A549 (cell line): ENCODE results near the gene MIP. TPM values are rescaled to one million over a fixed set of nuclear protein-coding genes. Genes with fewer than 3 reads are reported as not detected.

ENCODE experiments used
- ATAC-seq, 2 experiments: fragments of 200-7000 bp in 1 of 2; fragments of >200 bp in 1 of 2; cut with Nextera tagmentation in 1 of 2; cut with Tn5 transposase in 1 of 2; 3 replicates each; pipeline versions ENCODE4 v1.8.0 to v1.9.1; 2018 to 2020; ENCODE audit warnings: mild to moderate bottlenecking in 1 of 2, moderate library complexity in 1 of 2
- CTCF ChIA-PET: fragments of 300-600 bp; sonication (Branson Sonifier 250); formaldehyde crosslinking; extraction: SDS; loops from one replicate; lab custom pipeline; 2021; ENCODE audit warnings: antibody characterized with exemption, inconsistent platforms; lab: Yijun Ruan, JAX
- POLR2A ChIA-PET: fragments of 350-600 bp; formaldehyde crosslinking; extraction: SDS; loops from one replicate; lab custom pipeline; 2021; ENCODE audit warnings: antibody characterized with exemption, inconsistent platforms; lab: Yijun Ruan, JAX
- DNase-seq, 2 experiments: peaks; one replicate each; pipeline versions ENCODE4 v3.0.0 to v3.0.0-alpha.2; 2011 to 2016; ENCODE audit warnings: low read depth in 1 of 2, low spot score in 1 of 2
- FAIRE-seq: peaks from 2 replicates; lab custom pipeline; 2011; peaks lifted over from hg19 to GRCh38; lab: Jason Lieb, UNC
- H3K27ac ChIP-seq, 2 experiments: fragments of >200 bp; sonication (Bioruptor Twin); formaldehyde crosslinking; 3 replicates each; pipeline ENCODE4 v1.5.1; 2016 to 2017
- H3K4me1 ChIP-seq: fragments of >200 bp; sonication (Bioruptor Twin); formaldehyde crosslinking; 3 replicates; pipeline ENCODE4 v1.6.1; 2016
- H3K4me2 ChIP-seq: fragments of >200 bp; sonication (Bioruptor Twin); formaldehyde crosslinking; 3 replicates; pipeline ENCODE4 v1.6.1; 2016
- H3K4me3 ChIP-seq: fragments of >200 bp; sonication (Bioruptor Twin); formaldehyde crosslinking; 3 replicates; pipeline ENCODE4 v1.5.1; 2016
- H3K9me3 ChIP-seq: fragments of >200 bp; sonication (Bioruptor Twin); formaldehyde crosslinking; 3 replicates; pipeline ENCODE4 v1.6.1; 2016
- CBX2 ChIP-seq: fragments of 200-600 bp; sonication (generic); IDR thresholded peaks from 2 replicates; pipeline ENCODE4 v1.6.1; 2016; ENCODE audit warnings: low read depth, mild to moderate bottlenecking, borderline replicate concordance
- CHD2 ChIP-seq: fragments of 150-350 bp; IDR thresholded peaks from 2 replicates; pipeline ENCODE4 v1.6.1; 2014; ENCODE audit warnings: low read length; ENCODE audit not compliant: partially characterized antibody
- FOSB ChIP-seq: fragments of 250-450 bp; sonication (Bioruptor Pico); IDR thresholded peaks from 2 replicates; pipeline ENCODE4 v1.5.0; 2020; ENCODE audit warnings: mild to moderate bottlenecking, moderate library complexity
- FOSL2 ChIP-seq, 2 experiments: fragments of 450-650 bp in 1 of 2; fragments of >200 bp in 1 of 2; sonication (Bioruptor Twin) in 1 of 2; formaldehyde crosslinking; IDR thresholded peaks; 2 replicates each; pipeline versions ENCODE4 v1.5.0 to v1.6.1; 2016 to 2020; ENCODE audit warnings: mild to moderate bottlenecking in 1 of 2, moderate library complexity in 1 of 2
- HEYL ChIP-seq: fragments of 250-450 bp; sonication (Bioruptor Pico); IDR thresholded peaks from 2 replicates; pipeline ENCODE4 v1.8.0; 2021; ENCODE audit warnings: mild to moderate bottlenecking, moderate library complexity
- HOXA7 ChIP-seq: fragments of 250-450 bp; sonication (Bioruptor Pico); IDR thresholded peaks from 2 replicates; pipeline ENCODE4 v1.5.0; 2020; ENCODE audit warnings: mild to moderate bottlenecking, moderate library complexity
- JUN ChIP-seq, 2 experiments: fragments of >200 bp; sonication (Bioruptor Twin); formaldehyde crosslinking; IDR thresholded peaks; 2 replicates in 1 of 2; 3 replicates in 1 of 2; pipeline ENCODE4 v1.6.1; 2016 to 2017
- JUNB ChIP-seq: fragments of >200 bp; sonication (Bioruptor Twin); formaldehyde crosslinking; IDR thresholded peaks from 2 replicates; pipeline ENCODE4 v1.6.1; 2016
- KDM5A ChIP-seq: fragments of 200-600 bp; sonication (generic); IDR thresholded peaks from 2 replicates; pipeline ENCODE4 v1.6.1; 2016; ENCODE audit warnings: antibody characterized with exemption, mild to moderate bottlenecking
- MAFK ChIP-seq: fragments of 450-650 bp; IDR thresholded peaks from 2 replicates; pipeline ENCODE4 v1.6.1; 2014; ENCODE audit not compliant: partially characterized antibody
- MAZ ChIP-seq: fragments of 150-350 bp; IDR thresholded peaks from 2 replicates; pipeline ENCODE4 v1.6.1; 2014; ENCODE audit warnings: antibody characterized with exemption, low read depth, low read length, borderline replicate concordance
- NPAS2 ChIP-seq: fragments of 250-450 bp; sonication (Bioruptor Pico); IDR thresholded peaks from 2 replicates; pipeline ENCODE4 v1.8.0; 2022; ENCODE audit warnings: mild to moderate bottlenecking, moderate library complexity, borderline replicate concordance
- NR3C1 ChIP-seq: fragments of >200 bp; sonication (Bioruptor Twin); formaldehyde crosslinking; IDR thresholded peaks from 3 replicates; pipeline ENCODE4 v1.6.1; 2017
- PHF8 ChIP-seq: fragments of 200-600 bp; sonication (generic); IDR thresholded peaks from 2 replicates; pipeline ENCODE4 v1.6.1; 2016; ENCODE audit warnings: low read depth, mild to moderate bottlenecking, antibody characterized with exemption, moderate library complexity, borderline replicate concordance
- POLR2AphosphoS2 ChIP-seq: conservative IDR thresholded peaks from 2 replicates; pipeline ENCODE4 v1.6.1; 2012; ENCODE audit warnings: low read length, improper control_type of control experiment, inconsistent platforms
- RARB ChIP-seq: fragments of 250-450 bp; sonication (Bioruptor Pico); IDR thresholded peaks from 2 replicates; pipeline ENCODE4 v1.8.0; 2021; ENCODE audit warnings: mild to moderate bottlenecking, moderate library complexity
- RNF2 ChIP-seq: fragments of 200-600 bp; sonication (generic); IDR thresholded peaks from 2 replicates; pipeline ENCODE4 v1.6.1; 2016; ENCODE audit warnings: low read depth, mild to moderate bottlenecking, antibody characterized with exemption, moderate library complexity, borderline replicate concordance
- SMC3 ChIP-seq: fragments of >200 bp; sonication (Bioruptor Twin); formaldehyde crosslinking; IDR thresholded peaks from 3 replicates; pipeline ENCODE4 v1.6.1; 2018; ENCODE audit warnings: inconsistent platforms
- SREBF2 ChIP-seq: fragments of 450-650 bp; IDR thresholded peaks from 2 replicates; pipeline ENCODE4 v1.6.1; 2014; ENCODE audit warnings: mild to moderate bottlenecking, moderate library complexity
- TP53 ChIP-seq: fragments of 250-450 bp; sonication (Bioruptor Pico); IDR thresholded peaks from 2 replicates; pipeline ENCODE4 v1.5.0; 2021; ENCODE audit warnings: mild to moderate bottlenecking, moderate library complexity
- ZC3H11A ChIP-seq: fragments of 450-650 bp; IDR thresholded peaks from 2 replicates; pipeline ENCODE4 v1.6.1; 2014; ENCODE audit warnings: antibody characterized with exemption, mild to moderate bottlenecking
- ZFP36 ChIP-seq: fragments of 450-650 bp; IDR thresholded peaks from 2 replicates; pipeline ENCODE4 v1.6.1; 2014; ENCODE audit warnings: borderline replicate concordance; ENCODE audit not compliant: partially characterized antibody
- ZNF302 ChIP-seq: fragments of 250-450 bp; sonication (Bioruptor Pico); IDR thresholded peaks from 2 replicates; pipeline ENCODE4 v1.9.0; 2021; ENCODE audit warnings: inconsistent platforms, mild to moderate bottlenecking, moderate library complexity
- ZSCAN20 ChIP-seq: fragments of 250-450 bp; sonication (Bioruptor Pico); IDR thresholded peaks from 2 replicates; pipeline ENCODE4 v1.8.0; 2022; ENCODE audit warnings: mild to moderate bottlenecking, moderate library complexity
- WGBS: methylation state at CpG from one replicate; pipeline ENCODE4 v1.1.6; 2017; ENCODE audit errors: missing lambda C conversion rate; 5-methylcytosine and 5-hydroxymethylcytosine counted together
- polyA plus RNA-seq, 4 experiments: library from polyadenylated mRNA; depleted of rRNA in 3 of 4; stranded (reverse); fragments of >200 nt; fragmentation: RNase III in 1 of 4; extraction: RNeasy Plus Mini Kit Qiagen cat#74134 plus additional on column Dnase treatment in 1 of 4; gene quantifications; 2 replicates in 3 of 4; 3 replicates in 1 of 4; pipeline ENCODE4 v1.2.3, GENCODE V29; 2011 to 2017
- TF ChIP-seq, protein P1 (sequence below): fragments of 150-350 bp; IDR thresholded peaks from 2 replicates; pipeline ENCODE4 v1.6.1; 2014; ENCODE audit warnings: low read depth, mild to moderate bottlenecking, low read length
- TF ChIP-seq, protein P2 (sequence below): fragments of >200 bp; sonication (Bioruptor Twin); formaldehyde crosslinking; IDR thresholded peaks from 3 replicates; pipeline ENCODE4 v1.6.1; 2016
- TF ChIP-seq, protein P3 (sequence below): fragments of 250-450 bp; sonication (Bioruptor Pico); IDR thresholded peaks from 2 replicates; pipeline ENCODE4 v1.5.0; 2021; ENCODE audit warnings: mild to moderate bottlenecking, moderate library complexity, borderline replicate concordance

Gene MIP
- polyA plus RNA-seq, 2 of the 4 experiments (the other 2 are of a cell fraction), result not detected

- CTCF ChIA-PET, result interaction anchor here (0.5 to 0.6 kb wide), 2 partner anchors 62 to 140 kb away, joined by 3 read pairs; no protein-coding TSS in a partner anchor
- FAIRE-seq, result no peak
Measured at GRCh38 chr12:56434828-56435227, 19.6 kb downstream of the MIP start.

GRCh38 chr12:56431850-56432249 is 22.6 kb downstream of the MIP start:
- ATAC-seq, result no peak
- WGBS, result 89% methylated on average over 3 of the region's 3 CpGs
- Histone ChIP-seq H3K4me1 (no peaks in the 10 kb centered on the region), H3K4me3 (no peak overlapping the region), H3K27ac (no peak overlapping the region)
- CTCF ChIA-PET, result no interaction called here
- TF ChIP-seq FOSB (CRISPR knock-in tag) (no peak), HOXA7 (CRISPR knock-in tag) (no peak), SMC3 (no peak), HEYL (CRISPR knock-in tag) (no peak)
- TF ChIP-seq, all 56 proteins: peak for 0
- Histone ChIP-seq H3K4me2 (no peak overlapping the region), H3K9me3 (no peaks in the 10 kb centered on the region)
- no peak for DNase-seq
- FAIRE-seq, result no peak
- POLR2A ChIA-PET, result no interaction called here

More at GRCh38 chr12:56434828-56435227, 19.6 kb downstream of the MIP start:
- no peak for ATAC-seq
- Histone ChIP-seq H3K27ac (no peak overlapping the region), H3K4me1 (no peaks in the 10 kb centered on the region), H3K4me3 (no peak overlapping the region), H3K9me3 (no peaks in the 10 kb centered on the region), H3K4me2 (no peak overlapping the region)
- DNase-seq, result no peak
- TF ChIP-seq JUNB (no peak), MAFK (no peak), PHF8 (no peak), CHD2 (no peak), NR3C1 (no peak), KDM5A (no peak), FOSB (CRISPR knock-in tag) (no peak), RNF2 (no peak), POLR2AphosphoS2 (no peak), TP53 (CRISPR knock-in tag) (no peak)
- POLR2A ChIA-PET, result no interaction called here
- WGBS, result 94% methylated on average over 6 of the region's 6 CpGs

- POLR2A ChIA-PET, result no interaction called here
- Histone ChIP-seq H3K9me3 (no peaks in the 10 kb centered on the region), H3K27ac (no peak overlapping the region), H3K4me3 (no peak overlapping the region), H3K4me1 (no peaks in the 10 kb centered on the region), H3K4me2 (no peak overlapping the region)
- DNase-seq, result no peak
- CTCF ChIA-PET, result no interaction called here
- TF ChIP-seq POLR2AphosphoS2, result no peak
- no peak for TF ChIP-seq ZNF302 (CRISPR knock-in tag)
- no peak for TF ChIP-seq CHD2
- TF ChIP-seq ZC3H11A, result no peak
- no peak for TF ChIP-seq SREBF2
- TF ChIP-seq KDM5A, result no peak
- ATAC-seq, result no peak
- no peak for FAIRE-seq
- WGBS, result 95% methylated on average over 11 of the region's 11 CpGs
Measured at GRCh38 chr12:56431288-56431687, 23.2 kb downstream of the MIP start.

DNA sequence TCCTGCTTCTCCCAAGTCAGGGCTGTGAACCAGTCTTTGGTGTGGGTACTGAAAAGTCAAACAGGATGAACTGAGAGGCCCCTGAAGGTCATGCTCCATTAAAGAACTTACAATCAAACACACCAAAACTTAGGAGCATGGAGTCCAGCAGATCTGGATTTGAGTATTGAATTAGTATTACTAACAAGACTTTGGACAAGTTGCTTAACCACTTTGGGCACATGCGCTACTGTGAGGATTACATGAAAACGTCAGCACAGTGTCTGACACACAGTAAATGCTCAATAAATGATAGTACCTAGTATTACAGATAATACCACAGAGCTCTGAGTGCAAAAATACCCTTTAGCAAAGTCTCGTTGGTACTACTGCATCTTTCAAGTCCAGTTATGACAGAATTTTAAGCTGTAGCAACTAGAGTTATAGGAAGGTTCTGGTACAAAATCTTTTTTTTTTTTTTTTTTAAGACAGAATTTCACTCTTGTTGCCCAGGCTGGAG is 28.5 kb downstream of the MIP start:
- no peak overlapping the region for H3K27ac ChIP-seq
- DNase-seq (no peak), FAIRE-seq (no peak), ATAC-seq (no peak)
- no peaks in the 10 kb centered on the region for H3K4me1 ChIP-seq
- 61% methylated on average over 3 of the region's 3 CpGs for WGBS
- no peak overlapping the region for H3K4me3 ChIP-seq
- no peaks in the 10 kb centered on the region for H3K9me3 ChIP-seq
- ChIA-PET POLR2A (interaction anchor here (1.1 kb wide), 1 partner anchor 66 kb away, joined by 3 read pairs; the partner anchor contains the start of gene STAT2), CTCF (interaction anchor here (1.2 to 2.1 kb wide), 3 partner anchors 13 to 57 kb away, joined by 3 to 5 read pairs (median 4); no protein-coding TSS in a partner anchor)
- no peak overlapping the region for H3K4me2 ChIP-seq
- no peak for TF ChIP-seq ZNF302 (CRISPR knock-in tag)
- TF ChIP-seq, protein P1, sequence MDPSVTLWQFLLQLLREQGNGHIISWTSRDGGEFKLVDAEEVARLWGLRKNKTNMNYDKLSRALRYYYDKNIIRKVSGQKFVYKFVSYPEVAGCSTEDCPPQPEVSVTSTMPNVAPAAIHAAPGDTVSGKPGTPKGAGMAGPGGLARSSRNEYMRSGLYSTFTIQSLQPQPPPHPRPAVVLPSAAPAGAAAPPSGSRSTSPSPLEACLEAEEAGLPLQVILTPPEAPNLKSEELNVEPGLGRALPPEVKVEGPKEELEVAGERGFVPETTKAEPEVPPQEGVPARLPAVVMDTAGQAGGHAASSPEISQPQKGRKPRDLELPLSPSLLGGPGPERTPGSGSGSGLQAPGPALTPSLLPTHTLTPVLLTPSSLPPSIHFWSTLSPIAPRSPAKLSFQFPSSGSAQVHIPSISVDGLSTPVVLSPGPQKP, result no peak
- TF ChIP-seq ZFP36, result no peak
- TF ChIP-seq TP53 (CRISPR knock-in tag), result no peak
- TF ChIP-seq KDM5A, result no peak
- TF ChIP-seq ZSCAN20, result no peak
- no peak for TF ChIP-seq PHF8
- no peak for TF ChIP-seq RARB (CRISPR knock-in tag)
- no peak for TF ChIP-seq MAZ
- no peak for TF ChIP-seq SREBF2
- TF ChIP-seq, protein P2, sequence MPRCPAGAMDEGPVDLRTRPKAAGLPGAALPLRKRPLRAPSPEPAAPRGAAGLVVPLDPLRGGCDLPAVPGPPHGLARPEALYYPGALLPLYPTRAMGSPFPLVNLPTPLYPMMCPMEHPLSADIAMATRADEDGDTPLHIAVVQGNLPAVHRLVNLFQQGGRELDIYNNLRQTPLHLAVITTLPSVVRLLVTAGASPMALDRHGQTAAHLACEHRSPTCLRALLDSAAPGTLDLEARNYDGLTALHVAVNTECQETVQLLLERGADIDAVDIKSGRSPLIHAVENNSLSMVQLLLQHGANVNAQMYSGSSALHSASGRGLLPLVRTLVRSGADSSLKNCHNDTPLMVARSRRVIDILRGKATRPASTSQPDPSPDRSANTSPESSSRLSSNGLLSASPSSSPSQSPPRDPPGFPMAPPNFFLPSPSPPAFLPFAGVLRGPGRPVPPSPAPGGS, result no peak
- no peak for TF ChIP-seq CBX2
- no peak for TF ChIP-seq JUN (IDR thresholded peaks at IDR 0.05)
- TF ChIP-seq, protein P3, sequence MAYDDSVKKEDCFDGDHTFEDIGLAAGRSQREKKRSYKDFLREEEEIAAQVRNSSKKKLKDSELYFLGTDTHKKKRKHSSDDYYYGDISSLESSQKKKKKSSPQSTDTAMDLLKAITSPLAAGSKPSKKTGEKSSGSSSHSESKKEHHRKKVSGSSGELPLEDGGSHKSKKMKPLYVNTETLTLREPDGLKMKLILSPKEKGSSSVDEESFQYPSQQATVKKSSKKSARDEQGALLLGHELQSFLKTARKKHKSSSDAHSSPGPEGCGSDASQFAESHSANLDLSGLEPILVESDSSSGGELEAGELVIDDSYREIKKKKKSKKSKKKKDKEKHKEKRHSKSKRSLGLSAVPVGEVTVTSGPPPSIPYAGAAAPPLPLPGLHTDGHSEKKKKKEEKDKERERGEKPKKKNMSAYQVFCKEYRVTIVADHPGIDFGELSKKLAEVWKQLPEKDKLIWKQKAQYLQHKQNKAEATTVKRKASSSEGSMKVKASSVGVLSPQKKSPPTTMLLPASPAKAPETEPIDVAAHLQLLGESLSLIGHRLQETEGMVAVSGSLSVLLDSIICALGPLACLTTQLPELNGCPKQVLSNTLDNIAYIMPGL (CRISPR knock-in tag), result no peak
- TF ChIP-seq NPAS2, result no peak
- TF ChIP-seq FOSL2 (IDR thresholded peaks at IDR 0.05), result no peak
- TF ChIP-seq FOSL2 (CRISPR knock-in tag; IDR thresholded peaks at IDR 0.05), result no peak
- no peak for TF ChIP-seq RNF2
- TF ChIP-seq NR3C1, result no peak
